ENCODE data around the gene KTN1.

GRCh38 chr14:55536204-55536708 is 43.8 kb upstream of the KTN1 start:
- no peak for TF ChIP-seq EZH2 (IDR thresholded peaks at IDR 0.05; ENCODE audit: insufficient read depth, poor library complexity, severe bottlenecking)
- TF ChIP-seq EZH2phosphoT487 (IDR thresholded peaks at IDR 0.05; ENCODE audit: insufficient read depth, low read depth), result no peak

Measured in GM23248 (cell line).